Nucleus accumbens (tissue), 56 donors: ENCODE results near the gene PRELID2.
"Not testable (repeated sequence)": the region's sequence is repeated elsewhere in the genome, so short reads cannot be mapped to it uniquely, and the experiment has no call there.

Experiments
- DNase-seq, 56 donors: peaks; one replicate each; lab custom pipeline; 2025; lab: John Stamatoyannopoulos, UW

Gene PRELID2

GRCh38 chr5:145752947-145753346 is 82.2 kb downstream of the PRELID2 start:
- DNase-seq = no peak

DNA sequence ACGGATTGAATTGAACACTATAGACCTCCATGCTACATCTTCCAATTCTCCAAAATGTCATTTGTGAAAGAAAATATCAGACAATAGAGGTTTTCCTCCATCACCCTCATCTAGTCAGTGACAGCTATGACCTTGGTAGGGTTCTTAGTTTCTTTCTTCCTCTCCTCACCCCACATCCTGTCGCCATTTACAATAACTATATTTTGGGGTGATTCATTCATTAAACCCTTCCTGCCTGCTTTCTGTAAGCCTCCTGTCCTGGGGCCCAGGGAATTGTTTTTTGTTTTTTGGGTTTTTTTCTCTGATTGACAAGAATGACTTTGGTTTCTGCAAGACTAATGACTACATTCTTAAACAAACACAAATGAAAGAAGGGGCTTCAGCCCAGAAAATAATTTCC is 82.6 kb downstream of the PRELID2 start:
- no peak for DNase-seq

GRCh38 chr5:145750199-145750598 is 84.9 kb downstream of the PRELID2 start:
- no peak for DNase-seq

DNA sequence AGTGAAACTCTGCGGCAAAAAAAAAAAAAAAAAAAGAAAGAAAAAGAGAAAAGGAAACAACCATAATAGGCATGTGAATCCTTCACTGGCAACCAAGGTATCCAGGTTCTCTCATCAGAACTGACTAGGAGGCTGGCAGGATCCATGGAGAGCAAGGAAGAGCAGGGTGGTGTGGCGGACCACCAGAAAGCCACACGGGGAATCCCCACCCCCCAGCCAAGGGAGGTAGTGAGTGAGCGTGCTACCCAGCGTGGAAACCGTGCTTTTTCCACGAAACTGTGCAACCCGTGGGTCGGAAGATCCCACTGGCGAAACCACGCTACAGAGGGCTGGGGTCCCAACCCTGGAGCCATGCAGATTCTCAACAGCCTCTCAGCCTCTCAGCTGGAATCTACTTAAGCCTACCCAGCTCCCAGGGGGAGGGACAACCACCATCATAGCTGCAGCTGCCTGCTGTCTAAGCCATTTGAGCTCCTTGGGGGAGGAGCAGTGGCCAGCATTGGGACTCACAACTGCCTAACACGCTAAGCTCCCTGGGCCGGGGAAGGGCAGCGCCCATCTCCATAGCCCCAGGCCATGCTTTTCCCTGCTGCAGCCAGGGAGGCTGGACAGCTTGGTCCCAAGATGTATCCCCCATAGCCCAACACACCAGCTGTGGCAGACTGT is 91.6 kb downstream of the PRELID2 start:
- DNase-seq = no peak

- no peak for DNase-seq
These were observed 95.3 kb downstream of the PRELID2 start for GRCh38 chr5:145739843-145740242.

DNA sequence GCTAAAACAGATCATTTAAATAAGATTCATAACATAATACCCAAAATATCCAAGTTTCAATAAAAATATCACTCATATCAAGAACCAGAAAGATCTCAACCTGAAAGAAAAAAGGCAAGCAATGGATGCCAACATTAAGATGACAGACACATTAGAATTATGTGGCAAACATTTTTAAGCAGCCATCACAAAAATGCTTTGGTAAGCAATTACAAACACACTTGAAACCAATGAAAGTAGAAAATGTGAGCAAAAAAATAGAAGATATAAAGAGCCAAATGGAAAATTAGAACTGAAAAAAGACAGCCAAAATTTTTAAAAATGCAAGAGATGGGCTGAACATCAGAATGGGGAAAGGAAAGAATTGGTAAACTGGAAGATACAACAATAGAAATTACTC is 96.9 kb downstream of the PRELID2 start:
- no peak for DNase-seq

GRCh38 chr5:145737578-145737977 is 97.6 kb downstream of the PRELID2 start:
- no peak for DNase-seq

- DNase-seq = not testable (repeated sequence)
These were observed 105.2 kb downstream of the PRELID2 start for GRCh38 chr5:145729956-145730355.

DNA sequence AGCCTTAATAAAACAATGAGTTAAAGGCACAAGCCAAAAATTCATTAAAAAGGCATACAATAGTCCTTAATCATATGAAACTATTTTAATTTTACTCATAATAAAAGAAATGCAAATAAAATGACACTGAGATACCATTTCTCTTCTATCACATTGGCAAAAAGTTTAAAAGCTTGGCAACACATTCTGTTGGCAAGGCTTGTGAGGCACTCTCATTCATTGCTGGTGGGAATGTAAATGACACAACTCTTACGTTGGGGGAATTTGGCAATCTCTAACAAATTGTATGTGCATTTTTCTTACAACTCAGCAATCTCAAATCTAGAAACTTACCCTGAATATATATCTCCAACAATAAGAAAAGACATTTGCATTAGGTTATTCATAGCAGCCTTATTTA is 111.6 kb downstream of the PRELID2 start:
- no peak for DNase-seq

DNA sequence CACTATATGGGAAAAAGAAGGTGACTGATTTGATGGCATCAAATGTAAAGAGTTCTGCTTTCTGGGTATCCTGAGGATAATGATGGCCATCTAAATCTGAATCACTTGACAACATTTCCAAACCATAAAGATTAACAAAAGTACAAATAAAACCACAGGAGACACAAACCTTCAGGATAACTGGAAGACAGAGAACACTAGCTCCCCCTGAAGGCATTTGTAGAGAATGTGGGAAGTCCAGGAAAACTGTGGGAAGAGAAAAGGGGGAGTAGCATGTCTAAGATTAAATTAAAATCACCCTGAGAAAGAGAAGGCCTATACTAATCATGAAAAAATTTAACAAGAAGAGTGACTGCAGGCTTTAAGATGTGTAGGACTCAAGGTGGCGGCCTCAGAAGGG is 116.2 kb downstream of the PRELID2 start:
- DNase-seq = no peak

DNA sequence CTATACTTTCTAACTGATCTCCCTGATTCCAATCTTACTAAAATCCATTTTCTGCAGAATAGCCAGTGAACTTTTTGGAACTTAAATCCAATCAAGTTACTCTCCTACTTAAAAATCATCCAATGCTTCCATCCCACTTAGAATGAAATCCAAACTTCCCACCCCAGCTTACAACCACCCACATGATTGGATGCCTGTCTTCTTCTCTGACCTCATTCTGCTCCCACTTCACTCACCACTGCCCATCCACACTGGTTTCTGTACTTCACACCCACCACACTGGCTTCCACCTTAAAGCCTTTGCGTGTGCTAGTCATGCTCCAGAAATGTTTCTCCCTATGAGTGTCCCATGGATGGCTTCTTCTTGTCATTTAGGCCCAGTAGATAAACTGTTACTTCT is 119.7 kb downstream of the PRELID2 start:
- DNase-seq = no peak

DNA sequence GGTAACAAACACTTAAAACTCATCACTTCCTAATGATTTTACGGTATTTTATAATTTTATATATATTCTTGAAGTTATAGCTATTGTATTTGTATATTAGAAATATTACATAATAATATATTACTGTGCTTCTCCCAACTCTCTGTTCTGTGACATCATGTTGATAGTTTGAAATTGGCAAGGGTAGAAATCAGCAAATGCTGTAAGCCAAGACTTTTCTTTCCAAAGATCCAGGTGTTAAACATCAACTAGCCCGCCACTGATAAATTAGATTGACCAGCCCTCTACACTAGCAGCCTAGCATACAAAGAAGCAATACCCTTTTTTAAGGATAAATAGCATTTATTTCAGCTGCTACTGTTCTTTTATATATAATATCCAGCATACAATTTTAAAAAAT is 122.9 kb downstream of the PRELID2 start:
- DNase-seq = no peak

DNA sequence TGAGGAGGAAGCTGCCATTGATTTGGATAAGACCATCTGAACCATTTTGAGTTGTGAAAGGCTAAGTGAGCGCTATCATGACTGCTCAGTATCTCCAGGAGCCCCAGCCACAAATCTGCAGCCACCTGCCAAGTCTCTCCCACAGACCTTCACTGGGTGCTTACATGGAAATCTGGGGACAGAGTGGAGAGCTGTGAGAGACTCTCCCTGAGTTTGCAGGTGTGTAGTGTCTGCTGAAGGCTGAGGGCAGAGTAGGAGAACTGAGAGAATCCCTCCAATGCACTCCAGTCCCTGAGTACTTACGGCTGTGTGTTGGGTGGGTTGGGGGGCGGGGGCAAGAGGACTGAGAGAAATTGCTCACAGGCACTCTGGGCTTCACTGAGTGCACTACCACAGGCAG is 123.7 kb downstream of the PRELID2 start:
- DNase-seq = no peak
